HG02938 (cell line): ENCODE results near the gene PSMB10.
"Not testable (repeated sequence)": the region's sequence is repeated elsewhere in the genome, so short reads cannot be mapped to it uniquely, and the experiment has no call there.

Source experiments
- ATAC-seq: cut with Tn5 transposase; IDR thresholded peaks from one replicate; pipeline ENCODE4 v1.9.1; 2021; ENCODE audit warnings: mild to moderate bottlenecking, moderate library complexity; ENCODE audit not compliant: unreplicated experiment

Gene PSMB10

DNA sequence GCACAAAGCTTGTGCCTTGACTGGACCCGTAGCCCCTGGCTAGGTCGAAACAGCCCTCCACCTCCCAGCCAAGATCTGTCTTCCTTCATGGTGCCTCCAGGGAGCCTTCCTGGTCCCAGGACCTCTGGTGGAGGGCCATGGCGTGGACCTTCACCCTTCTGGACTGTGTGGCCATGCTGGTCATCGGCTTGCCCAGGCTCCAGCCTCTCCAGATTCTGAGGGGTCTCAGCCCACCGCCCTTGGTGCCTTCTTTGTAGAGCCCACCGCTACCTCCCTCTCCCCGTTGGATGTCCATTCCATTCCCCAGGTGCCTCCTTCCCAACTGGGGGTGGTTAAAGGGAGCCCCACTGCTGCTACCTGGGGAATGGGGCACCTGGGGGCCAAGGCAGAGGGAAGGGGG, 8.5 kb downstream of the PSMB10 start:
- ATAC-seq = no peak

DNA sequence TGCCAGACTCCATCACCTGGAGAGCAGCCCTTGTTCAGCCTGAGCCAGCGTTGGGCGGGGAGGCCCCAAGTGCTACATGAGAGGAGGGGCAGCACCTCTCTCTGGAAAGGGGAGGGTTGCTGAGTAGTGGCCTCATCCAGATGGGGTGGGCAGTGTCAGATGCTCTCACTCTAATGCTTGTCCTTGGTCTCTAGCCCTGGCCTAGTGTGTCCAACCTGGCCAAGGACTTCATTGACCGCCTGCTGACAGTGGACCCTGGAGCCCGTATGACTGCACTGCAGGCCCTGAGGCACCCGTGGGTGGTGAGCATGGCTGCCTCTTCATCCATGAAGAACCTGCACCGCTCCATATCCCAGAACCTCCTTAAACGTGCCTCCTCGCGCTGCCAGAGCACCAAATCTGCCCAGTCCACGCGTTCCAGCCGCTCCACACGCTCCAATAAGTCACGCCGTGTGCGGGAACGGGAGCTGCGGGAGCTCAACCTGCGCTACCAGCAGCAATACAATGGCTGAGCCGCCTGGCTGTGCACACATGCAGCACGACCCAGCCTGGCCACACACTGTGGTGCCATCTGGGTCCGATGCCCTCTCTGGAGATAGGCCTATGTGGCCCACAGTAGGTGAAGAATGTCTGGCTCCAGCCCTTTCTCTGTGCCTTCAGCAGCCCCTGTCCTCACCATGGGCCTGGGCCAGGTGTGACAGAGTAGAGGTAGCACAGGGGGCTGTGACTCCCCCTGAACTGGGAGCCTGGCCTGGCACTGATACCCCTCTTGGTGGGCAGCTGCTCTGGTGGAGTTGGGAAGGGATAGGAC, 9.3 kb downstream of the PSMB10 start:
- no peak for ATAC-seq

DNA sequence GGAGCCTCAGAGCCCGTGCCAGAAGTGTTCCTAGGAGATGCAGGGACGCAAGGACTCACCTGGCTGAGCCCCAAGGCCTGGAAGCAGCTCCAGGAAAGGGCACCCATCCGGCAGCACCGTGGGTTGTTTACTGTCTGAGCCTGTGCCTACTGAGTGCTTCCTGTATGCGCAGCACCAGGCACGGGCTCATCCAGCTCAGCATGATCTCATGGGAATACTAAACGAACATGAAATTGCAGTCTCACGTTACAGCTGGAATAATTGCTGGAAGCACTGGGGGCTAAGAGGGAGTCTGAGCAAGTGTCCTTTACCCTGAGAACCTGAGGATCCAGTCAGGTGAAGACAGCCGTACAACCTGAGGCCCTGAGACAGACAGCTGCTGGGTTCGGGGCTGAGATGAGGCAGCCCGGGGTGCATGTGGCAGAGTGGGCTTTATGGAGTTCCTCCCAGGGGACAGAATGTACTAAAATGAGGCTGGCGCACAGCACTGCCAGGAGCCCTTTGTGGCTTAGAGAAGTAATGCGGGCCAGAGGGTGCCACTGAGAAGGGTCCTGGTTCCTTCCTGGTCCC, 10.4 kb downstream of the PSMB10 start:
- ATAC-seq = no peak

DNA sequence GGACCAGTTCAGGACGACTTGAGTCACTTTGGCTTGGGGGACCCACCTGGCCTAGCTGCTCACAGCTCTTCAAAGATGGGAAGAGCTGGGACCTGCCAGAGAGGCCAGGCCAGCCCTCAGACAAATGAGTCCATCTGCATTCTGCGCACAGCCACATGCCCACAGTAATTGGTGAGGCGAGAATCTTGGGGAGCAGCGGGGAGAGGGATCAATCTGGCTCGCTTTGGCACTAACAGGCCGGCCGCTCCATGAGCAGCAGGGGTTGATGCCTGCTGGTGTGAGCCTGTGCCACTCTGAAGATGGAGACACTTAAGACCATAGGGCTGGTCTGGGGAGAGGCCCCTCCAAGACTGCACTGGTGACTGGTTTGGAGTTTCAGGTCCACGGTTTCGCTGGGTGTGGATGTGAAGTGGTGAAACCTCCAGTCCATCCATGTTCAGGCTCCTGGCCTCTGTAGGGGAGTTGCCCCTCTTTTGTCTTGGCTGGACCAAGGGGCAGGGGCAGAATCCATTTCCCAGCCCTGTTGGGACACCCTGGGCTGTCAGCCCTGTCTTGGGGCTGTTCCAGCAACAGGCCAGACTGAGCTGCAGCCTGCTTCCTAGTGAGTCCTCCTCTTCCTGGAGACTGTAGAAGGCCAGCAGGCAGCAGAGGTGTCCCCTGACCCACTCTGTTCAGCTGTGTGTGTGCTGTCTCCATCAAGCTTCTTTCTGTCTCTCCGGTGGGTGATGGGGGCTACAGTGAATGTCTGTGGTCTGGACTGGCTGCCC, 12.3 kb downstream of the PSMB10 start:
- no peak for ATAC-seq

DNA sequence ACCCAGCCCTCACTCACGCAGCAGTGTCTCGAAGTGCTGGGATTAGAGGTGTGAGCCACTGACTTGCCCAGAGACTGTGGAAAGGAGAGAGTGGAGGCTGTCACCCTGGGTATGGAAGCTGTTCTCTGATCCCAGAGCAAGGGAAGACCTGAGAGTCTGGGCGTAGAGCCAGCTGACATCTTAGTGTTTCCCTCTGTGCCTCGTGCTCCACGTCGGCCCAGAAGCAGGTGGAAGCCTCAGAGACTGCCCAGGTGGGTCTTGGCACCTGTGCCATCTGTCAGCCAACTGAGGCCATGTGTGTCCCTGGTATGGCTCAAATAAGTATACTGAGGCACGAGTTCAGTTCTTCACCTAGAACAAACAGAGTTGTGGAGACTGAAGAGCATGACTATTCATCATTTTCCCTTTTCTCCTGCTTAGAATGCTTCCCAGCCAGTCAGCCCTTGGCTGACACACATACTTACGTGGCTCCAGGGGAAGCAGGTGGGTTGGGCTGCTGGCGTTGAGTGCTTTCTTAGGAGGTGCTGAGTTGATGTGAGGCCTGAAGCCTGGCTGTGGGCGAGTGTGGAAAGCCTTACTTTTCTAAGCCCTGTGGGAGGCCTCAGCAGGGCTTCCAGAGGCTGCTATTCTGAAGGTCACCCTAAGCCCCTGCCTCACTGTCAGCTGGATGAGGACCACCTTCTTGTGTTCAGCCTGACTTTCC, 13.1 kb downstream of the PSMB10 start:
- no peak for ATAC-seq

DNA sequence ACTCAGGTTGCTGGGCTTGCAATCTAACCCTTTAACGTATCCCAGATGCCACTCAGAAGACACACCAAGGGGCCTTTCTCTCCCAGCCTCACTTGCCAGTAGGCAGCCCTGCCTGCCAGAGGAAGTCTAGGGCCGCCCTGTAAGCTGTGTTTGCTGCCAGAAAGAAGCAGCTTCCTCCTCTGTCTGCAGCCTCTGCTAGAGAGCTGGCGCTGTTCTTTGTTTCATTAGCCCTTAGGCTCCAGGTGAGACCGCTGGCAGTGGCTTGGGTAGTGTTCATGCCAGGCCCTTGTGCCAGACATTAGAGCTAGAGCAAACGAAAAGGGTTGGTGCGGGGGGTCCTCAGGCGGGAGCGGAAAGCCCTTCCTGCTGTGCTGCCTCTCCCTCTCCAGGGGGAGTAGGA, 13.9 kb downstream of the PSMB10 start:
- ATAC-seq = no peak

DNA sequence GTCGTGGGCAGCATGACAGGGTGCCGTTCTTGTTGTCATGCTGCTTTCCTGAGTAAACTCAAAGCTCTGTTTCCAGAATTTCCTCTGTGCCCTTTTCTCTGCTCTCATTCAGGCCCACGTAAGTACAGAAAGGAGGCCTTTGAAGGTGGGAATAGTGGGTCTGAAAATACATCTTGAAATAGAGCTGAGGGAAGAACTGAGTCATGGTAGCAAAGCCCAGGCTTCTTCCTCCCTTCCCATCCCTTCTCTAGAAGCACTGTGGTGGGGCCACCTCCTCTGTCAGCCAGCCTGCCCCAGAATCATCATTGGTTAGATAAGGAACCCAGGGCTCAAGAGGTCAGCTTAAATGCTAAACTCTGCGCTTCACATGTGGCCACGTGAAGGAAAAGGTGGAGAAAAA, 14.4 kb downstream of the PSMB10 start:
- no peak for ATAC-seq

DNA sequence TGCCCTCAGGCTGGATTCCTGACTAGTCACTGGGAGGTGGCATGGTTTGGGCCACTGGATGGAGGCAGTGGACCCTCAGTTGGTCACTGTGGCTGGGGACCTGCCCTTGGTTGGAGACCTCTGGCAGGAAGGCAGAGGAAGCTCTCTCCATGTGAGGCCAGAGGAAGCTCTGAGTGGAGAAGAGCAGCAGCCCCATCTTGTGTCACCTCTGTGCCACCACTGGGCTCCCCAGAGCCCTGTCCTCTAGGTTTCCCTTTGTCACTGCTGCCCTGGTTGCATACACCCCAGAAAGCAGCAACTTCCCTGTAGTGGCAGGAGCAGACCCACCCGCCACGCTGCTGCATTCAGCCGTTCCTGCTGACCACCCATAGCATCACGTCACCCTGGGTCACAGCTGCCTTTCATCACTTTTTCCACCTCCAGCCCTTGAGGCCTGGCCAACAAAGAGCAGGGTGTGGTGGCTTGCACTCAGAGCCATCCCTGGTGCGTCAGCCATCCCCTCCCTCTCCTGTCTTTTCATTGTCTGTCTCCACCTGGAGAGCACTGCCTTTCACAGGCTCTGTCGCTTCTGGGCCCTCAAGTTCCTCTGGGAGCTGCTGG, 16.9 kb downstream of the PSMB10 start:
- ATAC-seq = no peak

DNA sequence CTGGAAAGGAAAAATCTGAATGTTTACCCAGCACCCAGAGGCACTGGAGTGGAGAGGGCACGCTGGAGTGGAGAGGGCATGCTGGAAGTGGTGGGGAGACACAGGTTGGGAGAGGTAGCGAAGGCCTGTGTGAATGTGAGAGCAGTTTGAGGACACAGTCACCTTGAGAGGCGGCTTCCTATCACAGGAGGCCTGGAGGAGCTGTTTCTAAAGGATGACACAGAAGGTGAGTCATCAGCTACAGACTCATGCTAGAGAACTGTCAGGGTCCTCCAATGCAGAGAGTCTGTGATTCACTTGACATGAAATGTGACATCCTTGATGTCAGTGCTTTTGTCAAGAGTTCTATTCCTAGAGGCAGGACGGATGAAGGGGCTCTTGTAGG, 18.8 kb downstream of the PSMB10 start:
- no peak for ATAC-seq

DNA sequence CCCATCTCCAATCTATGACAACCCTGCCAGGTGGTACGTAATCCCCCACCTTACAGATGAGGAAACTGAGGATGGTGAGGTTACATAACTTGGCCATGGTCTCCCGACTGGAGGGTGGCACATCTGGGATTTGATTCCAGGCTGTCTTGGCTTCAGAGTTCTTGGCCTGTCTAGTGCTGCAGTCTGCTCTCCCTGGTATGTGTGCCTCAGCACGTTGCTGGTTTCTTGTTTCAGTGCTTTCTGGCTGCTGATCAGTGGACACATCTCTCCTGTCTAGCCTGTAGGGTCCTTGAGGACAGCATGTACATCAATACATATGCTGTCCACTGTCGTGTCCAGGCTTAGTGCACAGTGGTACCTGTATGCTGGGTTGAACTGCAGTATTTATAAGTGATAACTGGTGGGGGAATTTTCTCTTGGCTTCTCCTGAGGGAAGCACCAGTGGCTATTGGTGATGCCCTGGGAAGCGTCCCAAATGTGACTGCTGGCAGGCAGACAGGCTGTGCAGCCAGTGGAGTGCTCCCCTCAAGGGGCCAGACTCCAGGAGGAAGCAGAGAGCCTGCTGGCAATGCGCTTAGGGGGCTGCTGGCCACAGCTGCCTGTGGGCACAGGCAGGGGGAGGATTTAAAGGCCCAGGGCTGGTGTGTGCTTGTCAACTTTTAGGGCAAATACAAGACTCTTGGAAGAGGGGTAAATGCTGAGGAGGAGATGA, 19.4 kb downstream of the PSMB10 start:
- ATAC-seq = no peak

DNA sequence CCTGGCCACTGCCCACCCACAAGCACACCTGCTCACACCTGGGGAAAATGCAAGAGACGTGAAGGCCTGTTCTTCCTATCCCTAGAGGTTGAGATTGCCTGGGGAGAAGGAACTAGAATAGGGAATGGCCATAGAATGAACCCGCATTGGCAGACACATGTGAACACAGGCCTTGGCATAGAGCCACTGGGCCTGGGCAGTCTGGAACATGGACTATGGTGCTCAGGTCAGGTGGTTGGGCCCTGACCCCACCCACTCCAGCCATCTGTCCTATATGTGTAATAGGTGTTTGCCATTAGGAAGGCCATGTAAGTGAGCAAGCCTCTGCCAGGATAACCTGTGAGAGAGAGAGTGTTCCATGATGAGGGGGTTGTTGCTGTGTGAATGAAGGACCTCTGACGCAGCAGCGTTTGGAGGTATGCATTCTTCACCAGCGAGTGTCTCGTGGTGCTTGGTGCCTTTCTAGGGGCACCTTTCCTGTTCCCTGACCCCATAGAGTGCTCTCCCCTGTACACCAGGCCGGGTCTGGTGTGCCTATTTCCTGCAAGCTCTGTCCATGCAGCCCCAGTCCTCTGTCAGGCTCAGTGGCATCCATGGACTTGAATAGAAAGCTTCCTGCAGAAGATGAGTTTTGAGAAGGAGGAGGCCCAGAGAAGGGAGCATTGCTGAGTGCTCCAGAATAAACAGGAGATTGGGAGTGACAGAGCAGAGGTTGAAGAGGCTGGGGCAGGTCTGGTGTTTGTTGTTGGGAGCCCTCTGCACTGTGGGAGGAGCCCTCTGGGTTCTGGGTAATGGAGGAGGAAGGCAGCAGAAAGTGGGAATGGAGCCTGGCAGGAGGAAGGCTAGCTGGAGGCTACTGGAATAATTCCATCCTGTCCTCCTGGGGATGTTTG, 20.6 kb downstream of the PSMB10 start:
- no peak for ATAC-seq

DNA sequence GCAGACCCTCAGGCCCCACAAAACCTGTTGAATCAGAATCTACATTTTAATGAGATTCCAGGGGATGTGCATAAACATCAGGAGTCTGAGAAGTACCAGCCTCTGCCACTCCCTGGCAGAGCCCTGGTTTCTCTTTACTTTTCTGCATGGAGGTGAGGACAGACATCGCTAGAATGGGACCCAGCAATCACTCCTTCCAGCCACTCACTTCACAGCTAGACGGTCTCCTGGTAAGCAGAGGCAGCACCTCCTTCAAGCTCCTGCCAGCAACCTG, 21.2 kb downstream of the PSMB10 start:
- not testable (repeated sequence) for ATAC-seq

DNA sequence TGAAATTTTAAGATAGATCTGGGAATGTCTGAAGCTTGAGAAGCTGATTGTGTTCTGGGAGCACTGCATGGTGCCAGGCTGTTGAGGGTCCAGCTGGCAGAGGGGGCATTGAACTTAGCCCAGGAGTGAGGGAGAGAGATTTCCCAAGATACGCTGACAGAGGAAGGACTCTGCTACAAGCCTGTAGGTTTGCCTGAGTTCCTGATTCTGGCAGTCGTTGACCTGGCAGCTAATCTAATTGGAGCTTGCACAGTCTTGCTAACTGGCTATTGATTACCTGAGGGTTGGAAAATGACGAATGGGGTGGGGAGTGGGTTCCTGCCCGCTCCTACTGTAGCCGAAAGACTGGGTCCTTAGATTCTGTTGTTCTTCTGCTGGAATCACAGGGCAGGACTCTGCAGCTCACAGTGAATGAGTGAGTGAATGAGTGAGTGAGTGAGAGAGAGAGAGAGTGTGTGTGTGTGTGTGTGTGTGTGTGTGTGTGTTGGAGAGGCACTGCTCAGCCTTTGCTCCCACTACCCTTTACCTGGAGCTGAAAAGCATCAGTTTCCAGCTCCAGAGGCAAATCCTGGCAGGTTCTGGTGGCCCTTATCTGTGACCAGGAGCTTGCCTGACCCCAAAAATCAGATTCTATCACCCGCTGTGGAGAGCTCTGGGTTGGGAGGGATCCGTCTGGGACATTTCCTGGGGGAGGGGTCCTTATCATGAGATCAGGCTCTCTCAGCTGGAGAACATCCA, 21.7 kb downstream of the PSMB10 start:
- ATAC-seq = no peak

DNA sequence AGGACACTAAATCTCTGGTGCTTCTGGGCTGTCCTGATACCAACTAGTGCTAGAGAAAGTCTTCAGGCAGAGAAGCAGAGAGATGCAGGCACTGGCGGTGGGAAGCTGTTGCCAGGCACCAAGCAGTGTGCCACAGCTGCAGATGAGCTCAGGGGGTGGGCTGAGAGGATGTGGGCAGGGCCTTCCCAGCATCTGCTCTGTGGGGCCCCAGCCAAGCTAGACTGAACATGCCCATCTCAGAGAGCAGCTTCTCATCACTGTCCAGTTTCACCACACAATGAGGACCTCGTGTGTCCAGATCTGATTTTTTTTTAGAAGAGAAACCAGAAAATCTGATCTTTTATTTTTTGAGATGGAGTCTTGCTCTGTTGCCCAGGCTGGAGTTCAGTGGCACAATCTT, 26.5 kb downstream of the PSMB10 start:
- no peak for ATAC-seq

DNA sequence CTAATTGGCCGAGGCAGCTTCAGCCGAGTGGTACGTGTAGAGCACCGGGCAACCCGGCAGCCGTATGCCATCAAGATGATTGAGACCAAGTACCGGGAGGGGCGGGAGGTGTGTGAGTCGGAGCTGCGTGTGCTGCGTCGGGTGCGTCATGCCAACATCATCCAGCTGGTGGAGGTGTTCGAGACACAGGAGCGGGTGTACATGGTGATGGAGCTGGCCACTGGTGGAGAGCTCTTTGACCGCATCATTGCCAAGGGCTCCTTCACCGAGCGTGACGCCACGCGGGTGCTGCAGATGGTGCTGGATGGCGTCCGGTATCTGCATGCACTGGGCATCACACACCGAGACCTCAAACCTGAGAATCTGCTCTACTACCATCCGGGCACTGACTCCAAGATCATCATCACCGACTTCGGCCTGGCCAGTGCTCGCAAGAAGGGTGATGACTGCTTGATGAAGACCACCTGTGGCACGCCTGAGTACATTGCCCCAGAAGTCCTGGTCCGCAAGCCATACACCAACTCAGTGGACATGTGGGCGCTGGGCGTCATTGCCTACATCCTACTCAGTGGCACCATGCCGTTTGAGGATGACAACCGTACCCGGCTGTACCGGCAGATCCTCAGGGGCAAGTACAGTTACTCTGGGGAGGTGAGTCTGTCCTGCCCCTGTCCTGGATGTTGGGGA, 27.5 kb downstream of the PSMB10 start:
- no peak for ATAC-seq

DNA sequence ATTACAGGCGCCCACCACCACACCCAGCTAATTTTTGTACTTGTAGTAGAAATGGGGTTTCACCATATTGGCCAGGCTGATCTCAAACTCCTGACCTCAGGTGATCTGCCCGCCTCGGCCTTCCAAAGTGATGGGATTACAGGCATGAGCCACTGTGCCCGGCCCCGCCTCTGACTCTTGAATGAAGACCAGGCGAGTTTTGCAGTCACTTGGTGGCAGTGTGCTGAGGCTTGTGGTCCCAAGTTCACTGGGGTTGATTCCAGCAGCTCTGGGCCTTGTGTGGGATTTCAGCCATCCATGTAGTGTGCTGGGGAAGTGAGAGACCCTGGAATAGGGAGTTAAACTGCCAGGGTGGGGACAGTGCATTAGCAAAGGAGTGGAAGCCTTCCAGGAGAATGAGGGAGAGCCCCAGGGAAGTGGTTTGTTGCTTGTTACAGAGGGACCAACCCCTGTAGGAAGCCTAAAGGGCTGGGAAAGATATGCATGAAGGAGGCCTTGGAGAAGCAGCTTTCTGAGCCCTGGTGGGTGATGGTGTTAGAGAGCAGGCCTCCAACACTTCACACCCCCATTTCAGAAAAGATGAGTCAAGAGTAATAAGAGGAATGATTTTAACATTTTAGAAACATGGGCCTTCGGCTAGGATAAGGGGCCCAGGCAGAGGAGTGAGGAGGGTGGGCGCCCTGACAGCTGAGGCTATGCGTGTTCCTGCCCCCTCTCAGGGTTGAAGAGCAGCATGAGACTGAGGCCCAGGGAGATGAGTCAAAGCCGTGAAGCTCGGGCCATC, 29.1 kb downstream of the PSMB10 start:
- no peak for ATAC-seq

DNA sequence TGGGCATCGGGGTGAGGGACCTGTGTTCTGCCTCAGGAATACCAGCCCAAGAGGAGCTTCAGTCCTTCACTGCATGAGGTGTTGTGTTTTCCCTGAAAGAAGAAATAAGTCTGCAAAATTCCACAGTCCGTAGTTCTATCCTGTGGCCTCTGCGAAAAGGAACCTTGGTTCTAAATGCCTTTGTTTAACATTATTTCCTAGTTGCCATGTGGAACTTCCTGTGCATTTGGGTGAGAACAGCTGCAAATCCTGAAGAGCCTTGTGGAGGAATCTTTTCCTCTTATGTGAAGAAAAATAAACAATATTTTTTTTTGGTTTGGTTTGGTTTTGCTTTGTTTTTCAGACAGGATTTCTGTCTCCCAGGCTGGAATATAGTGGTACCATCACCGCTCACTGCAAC, 33.8 kb downstream of the PSMB10 start:
- ATAC-seq = no peak

DNA sequence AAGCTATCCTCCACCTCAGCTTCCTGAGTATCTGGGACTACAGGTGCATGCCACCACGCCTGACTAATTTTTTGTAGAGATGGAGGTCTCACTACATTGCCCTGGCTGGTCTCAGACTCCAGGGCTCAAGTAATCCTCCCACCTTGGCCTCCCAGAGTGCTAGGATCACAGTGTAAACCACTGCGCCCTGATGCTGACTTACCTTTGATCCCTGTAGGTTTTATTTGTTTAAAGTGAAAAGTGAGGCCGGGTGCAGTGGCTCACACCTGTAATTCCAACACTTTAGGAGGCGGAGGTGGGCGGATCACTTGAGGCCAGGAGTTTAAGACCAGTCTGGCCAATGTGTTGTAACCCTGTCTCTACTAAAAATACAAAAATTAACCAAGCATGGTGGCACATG, 34.9 kb downstream of the PSMB10 start:
- no peak for ATAC-seq
